Measurements from ENCODE around the gene FAM163A.
"Not testable (repeated sequence)": the region's sequence is repeated elsewhere in the genome, so short reads cannot be mapped to it uniquely, and the experiment has no call there.

FAM163A gene

GRCh38 chr1:179794669-179795068 lies 51.6 kb downstream of the FAM163A start:
- no peak for DNase-seq

- no peak for DNase-seq
Observed at GRCh38 chr1:179798213-179798863, 55.2 kb downstream of the FAM163A start.

- DNase-seq = no peak
Observed at GRCh38 chr1:179798864-179799516, 55.9 kb downstream of the FAM163A start.

GRCh38 chr1:179800481-179800880 lies 57.4 kb downstream of the FAM163A start:
- no peak for DNase-seq

- no peak for DNase-seq
Observed at GRCh38 chr1:179803104-179803503, 60.0 kb downstream of the FAM163A start.

GRCh38 chr1:179803918-179804317 lies 60.8 kb downstream of the FAM163A start:
- no peak for DNase-seq

- not testable (repeated sequence) for DNase-seq
Observed at GRCh38 chr1:179804417-179804816, 61.3 kb downstream of the FAM163A start.

- no peak for DNase-seq
Observed at GRCh38 chr1:179805291-179806195, 62.5 kb downstream of the FAM163A start.

GRCh38 chr1:179806333-179806732 lies 63.2 kb downstream of the FAM163A start:
- DNase-seq = no peak

GRCh38 chr1:179807291-179807690 lies 64.2 kb downstream of the FAM163A start:
- DNase-seq = no peak

GRCh38 chr1:179807691-179808485 lies 64.8 kb downstream of the FAM163A start:
- no peak for DNase-seq

- DNase-seq = no peak
Observed at GRCh38 chr1:179808503-179808902, 65.4 kb downstream of the FAM163A start.

- peak; percentile 30 to 39 (median 34) for DNase-seq
Observed at GRCh38 chr1:179809506-179810366, 66.6 kb downstream of the FAM163A start.

- DNase-seq = no peak
Observed at GRCh38 chr1:179810367-179810715, 67.2 kb downstream of the FAM163A start.

- no peak for DNase-seq
Observed at GRCh38 chr1:179812501-179813292, 69.6 kb downstream of the FAM163A start.

- DNase-seq = no peak
Observed at GRCh38 chr1:179813626-179814545, 70.8 kb downstream of the FAM163A start.

GRCh38 chr1:179814546-179814838 lies 71.4 kb downstream of the FAM163A start:
- DNase-seq = no peak

- no peak for DNase-seq
Observed at GRCh38 chr1:179815641-179816040, 72.5 kb downstream of the FAM163A start.

- no peak for DNase-seq
Observed at GRCh38 chr1:179816196-179816960, 73.3 kb downstream of the FAM163A start.
